GM23338 (cell line): ENCODE data around the gene E4F1. TPM values are rescaled to one million over a fixed set of nuclear protein-coding genes. Genes with fewer than 3 reads are reported as not detected.

Source experiments
- ATAC-seq: fragments of 200-7000 bp; cut with Tn5 transposase; 3 replicates; pipeline ENCODE4 v1.9.1; 2020
- DNase-seq: peaks from one replicate; pipeline ENCODE4 v3.0.0-alpha.2; 2015; ENCODE audit warnings: low spot score
- H2AFZ ChIP-seq: fragments of 200-600 bp; sonication (generic); 2 replicates; pipeline ENCODE4 v1.8.0; 2016; ENCODE audit warnings: antibody characterized with exemption, mild to moderate bottlenecking, moderate library complexity
- H3F3A ChIP-seq: fragments of 200-600 bp; sonication (generic); replicated peaks from 2 replicates; pipeline ENCODE4 v1.8.0; 2017; ENCODE audit warnings: antibody characterized with exemption, mixed run types, low read depth
- H3K27ac ChIP-seq: fragments of 200-600 bp; sonication (generic); 2 replicates; pipeline ENCODE4 v1.6.1; 2016; ENCODE audit warnings: low read depth
- H3K27me3 ChIP-seq: fragments of 200-600 bp; sonication (generic); 2 replicates; pipeline ENCODE4 v1.8.0; 2016; ENCODE audit warnings: mild to moderate bottlenecking, mixed run types, moderate library complexity; ENCODE audit not compliant: insufficient read depth
- H3K36me3 ChIP-seq: fragments of 200-600 bp; sonication (generic); 2 replicates; pipeline ENCODE4 v1.8.0; 2016; ENCODE audit warnings: mild to moderate bottlenecking; ENCODE audit not compliant: insufficient read depth
- H3K4me1 ChIP-seq: fragments of 200-600 bp; sonication (generic); 2 replicates; pipeline ENCODE4 v1.8.0; 2016; ENCODE audit warnings: mild to moderate bottlenecking, moderate library complexity; ENCODE audit not compliant: insufficient read depth
- H3K4me2 ChIP-seq: fragments of 200-600 bp; sonication (generic); 2 replicates; pipeline ENCODE4 v1.7.1; 2017; ENCODE audit warnings: mixed run types
- H3K4me3 ChIP-seq: fragments of 200-600 bp; sonication (generic); 2 replicates; pipeline ENCODE4 v1.6.1; 2016; ENCODE audit warnings: mixed run types
- H3K79me2 ChIP-seq: fragments of 200-600 bp; sonication (generic); replicated peaks from 2 replicates; pipeline ENCODE4 v1.8.0; 2017; ENCODE audit warnings: mild to moderate bottlenecking; ENCODE audit not compliant: insufficient read depth
- H3K9me2 ChIP-seq: fragments of 200-600 bp; sonication (generic); 2 replicates; pipeline ENCODE4 v1.8.0; 2017; ENCODE audit not compliant: insufficient read depth
- H4K20me1 ChIP-seq: fragments of 200-600 bp; sonication (generic); replicated peaks from 2 replicates; pipeline ENCODE4 v1.8.0; 2017; ENCODE audit warnings: mild to moderate bottlenecking; ENCODE audit not compliant: insufficient read depth
- H3K27ac Mint-ChIP-seq: 2 replicates; pipeline ENCODE4 v1.8.0; 2020; ENCODE audit warnings: inconsistent platforms, mild to moderate bottlenecking, moderate library complexity, mixed read lengths
- H3K27me3 Mint-ChIP-seq: 3 replicates; pipeline ENCODE4 v1.8.0; 2022; ENCODE audit warnings: low read depth, mild to moderate bottlenecking, moderate library complexity, mixed read lengths, inconsistent platforms; ENCODE audit not compliant: insufficient read depth, poor library complexity
- H3K36me3 Mint-ChIP-seq: 3 replicates; pipeline ENCODE4 v1.8.0; 2021; ENCODE audit warnings: low read depth, mild to moderate bottlenecking, inconsistent platforms, moderate library complexity, mixed read lengths
- H3K4me1 Mint-ChIP-seq: 3 replicates; pipeline ENCODE4 v1.8.0; 2020; ENCODE audit warnings: mild to moderate bottlenecking, inconsistent platforms, mixed read lengths
- H3K4me3 Mint-ChIP-seq: 3 replicates; pipeline ENCODE4 v1.8.0; 2021; ENCODE audit warnings: moderate library complexity, mild to moderate bottlenecking, inconsistent platforms, mixed read lengths
- H3K9me3 Mint-ChIP-seq: 3 replicates; pipeline ENCODE4 v1.8.0; 2020; ENCODE audit warnings: moderate library complexity, mild to moderate bottlenecking, inconsistent platforms, mixed read lengths
- CREB1 ChIP-seq: fragments of 250-450 bp; sonication (Bioruptor Pico); IDR thresholded peaks from 2 replicates; pipeline ENCODE4 v1.5.0; 2020; ENCODE audit warnings: low read depth, mild to moderate bottlenecking, moderate library complexity
- ZNF462 ChIP-seq: fragments of 250-450 bp; sonication (Bioruptor Pico); IDR thresholded peaks from 2 replicates; pipeline ENCODE4 v1.5.0; 2020; ENCODE audit warnings: mild to moderate bottlenecking, moderate library complexity
- polyA plus RNA-seq: library from polyadenylated mRNA; unstranded; fragments of >200 nt; fragmentation: Nextera tagmentation; extraction: Ambion mirVana; gene quantifications from 2 replicates; pipeline ENCODE4 v1.2.1, GENCODE V29; 2016
- total RNA-seq: library from RNA; depleted of rRNA; stranded (reverse); fragments of >200 nt; shearing (Covaris generic); gene quantifications from 2 replicates; pipeline ENCODE4 v1.2.3, GENCODE V29; 2014

E4F1 gene
- total and polyA plus RNA-seq, 2 experiments from 2014 or later = 22.6 to 45.5 TPM

GRCh38 chr16:2195322-2196161 lies 27.8 kb upstream of the E4F1 start:
- no peak overlapping the region for H3K27ac Mint-ChIP-seq
- H3K79me2 ChIP-seq = no peaks in the 10 kb centered on the region
- TF ChIP-seq ZNF462 (no peak), CREB1 (CRISPR knock-in tag) (no peak)
- H3K4me3 Mint-ChIP-seq = peak overlapping the region; percentile 70
- no peak overlapping the region for H3K27ac ChIP-seq
- no peaks in the 10 kb centered on the region for H3K9me3 Mint-ChIP-seq
- peak overlapping the region; percentile 92 for H3K4me2 ChIP-seq
- peak; percentile 42 for ATAC-seq
- no peaks in the 10 kb centered on the region for H3K36me3 ChIP-seq
- H4K20me1 ChIP-seq = no peaks in the 10 kb centered on the region
- H3K27me3 ChIP-seq = peaks cover 40% of the 10 kb centered on the region
- H3K9me2 ChIP-seq = no peaks in the 10 kb centered on the region
- no peaks in the 10 kb centered on the region; the same call in 1 of the 2 replicates for H3K4me1 ChIP-seq
- peaks cover 31% of the 10 kb centered on the region for H3K27me3 Mint-ChIP-seq
- peak overlapping the region; percentile 75 for H3K4me3 ChIP-seq
- 0 out of 2 replicates have a peak, but pooled peaks cover 2% of the 10 kb centered on the region for H3F3A ChIP-seq
- DNase-seq = peak; percentile 59
- H3K36me3 Mint-ChIP-seq = no peaks in the 10 kb centered on the region; the same call in 2 of the 3 replicates
- H2AFZ ChIP-seq = peak overlapping the region; percentile 38; the same call in 1 of the 2 replicates
- no peaks in the 10 kb centered on the region for H3K4me1 Mint-ChIP-seq
